Thyroid gland (tissue), 4 donors: Measurements from ENCODE around the gene SCMH1. TPM values are rescaled to one million over a fixed set of nuclear protein-coding genes. Genes with fewer than 3 reads are reported as not detected.

Experiments
- DNase-seq, 2 donors: peaks; one replicate each; pipeline ENCODE4 v3.0.0-alpha.2; 2019
- H3K27ac ChIP-seq, 3 donors: fragments of 200-600 bp; sonication (generic); 1 replicate in 2 of 3; 2 replicates in 1 of 3; pipeline ENCODE4 v1.5.1; 2016 to 2019; ENCODE audit warnings: mild to moderate bottlenecking in 1 of 3, moderate library complexity in 1 of 3
- H3K27me3 ChIP-seq: fragments of 200-600 bp; sonication (generic); one replicate; pipeline ENCODE4 v1.5.1; 2019
- H3K36me3 ChIP-seq, 2 donors: fragments of 200-600 bp; sonication (generic); one replicate each; pipeline ENCODE4 v1.5.1; 2016 to 2019
- H3K4me1 ChIP-seq, 2 donors: fragments of 200-600 bp; sonication (generic); one replicate each; pipeline ENCODE4 v1.5.1; 2017 to 2019
- H3K4me3 ChIP-seq, 3 donors: fragments of 200-600 bp; sonication (generic); replicated peaks in 1 of 3; 1 replicate in 2 of 3; 2 replicates in 1 of 3; pipeline ENCODE4 v1.5.1; 2016; ENCODE audit warnings: mild to moderate bottlenecking in 1 of 3
- H3K9me3 ChIP-seq: fragments of 200-600 bp; sonication (generic); one replicate; pipeline ENCODE4 v1.5.1; 2017
- CTCF ChIP-seq, 6 experiments: fragments of 200-600 bp in 3 of 6; fragments of 450-650 bp in 3 of 6; sonication (generic) in 3 of 6; IDR thresholded peaks; one replicate each; pipeline ENCODE4 v1.5.1; 2016 to 2019; ENCODE audit warnings: antibody characterized with exemption in 6 of 6, mild to moderate bottlenecking in 2 of 6, inconsistent platforms in 1 of 6, moderate library complexity in 1 of 6
- POLR2A ChIP-seq, 2 donors: fragments of 450-650 bp; IDR thresholded peaks; one replicate each; pipeline ENCODE4 v1.6.1; 2017; ENCODE audit warnings: antibody characterized with exemption in 2 of 2, mild to moderate bottlenecking in 2 of 2, moderate library complexity in 1 of 2
- WGBS, 2 donors: methylation state at CpG; one replicate each; pipeline ENCODE4 v1.1.5; 2017; 5-methylcytosine and 5-hydroxymethylcytosine counted together
- intact Hi-C: fragments of 100-400 bp; cut with DNase I; formaldehyde crosslinking; loops from one replicate; pipeline ENCODE4 v1.15.1; 2023
- total RNA-seq, 4 donors: library from RNA; depleted of rRNA; stranded (reverse); fragments of >200 nt; gene quantifications; one replicate each; pipeline ENCODE4 v1.2.3, GENCODE V29; 2016

The SCMH1 gene
- total RNA-seq, 4 donors from 2014 or later: 30.6 to 93.0 (median 47.5) TPM

- no peak for TF ChIP-seq POLR2A (IDR thresholded peaks at IDR 0.05)
- peaks cover 16 to 21% of the 10 kb centered on the region in 2 donors for H3K4me1 ChIP-seq
- no peaks in the 10 kb centered on the region for H3K9me3 ChIP-seq
- H3K36me3 ChIP-seq: no peaks in the 10 kb centered on the region
- intact Hi-C loops: no loop called here
- WGBS, 2 donors: 60 to 74% methylated on average over 2 of the region's 2 CpGs
- peak overlapping the region; percentile 6 to 60 (median 45) for H3K27ac ChIP-seq
- peak; percentile 93 to 94 for DNase-seq
- no peaks in the 10 kb centered on the region for H3K27me3 ChIP-seq
- no peak overlapping the region for H3K4me3 ChIP-seq
Measured at GRCh38 chr1:41101950-41102607, 140.0 kb downstream of the SCMH1 start.

GRCh38 chr1:41101076-41101475 is 141.0 kb downstream of the SCMH1 start:
- no peaks in the 10 kb centered on the region for H3K27me3 ChIP-seq
- H3K27ac ChIP-seq: no peak overlapping the region
- TF ChIP-seq POLR2A (IDR thresholded peaks at IDR 0.05) (no peak), CTCF (IDR thresholded peaks at IDR 0.05) (no peak)
- no peak overlapping the region for H3K4me3 ChIP-seq
- no peaks in the 10 kb centered on the region for H3K36me3 ChIP-seq
- DNase-seq: no peak
- 89 to 92% methylated on average over 1 of the region's 1 CpG for WGBS, 2 donors
- peaks cover 24 to 30% of the 10 kb centered on the region in 2 donors for H3K4me1 ChIP-seq
- intact Hi-C loops: no loop called here
- no peaks in the 10 kb centered on the region for H3K9me3 ChIP-seq

- H3K4me3 ChIP-seq: no peak overlapping the region
- 89 to 98% methylated on average over 4 of the region's 4 CpGs for WGBS, 2 donors
- intact Hi-C loops: no loop called here
- no peak for DNase-seq
- H3K4me1 ChIP-seq: peaks cover 24 to 30% of the 10 kb centered on the region in 2 donors
- no peaks in the 10 kb centered on the region for H3K27me3 ChIP-seq
- no peak overlapping the region for H3K27ac ChIP-seq
- TF ChIP-seq CTCF (IDR thresholded peaks at IDR 0.05) (no peak), POLR2A (IDR thresholded peaks at IDR 0.05) (no peak)
- no peaks in the 10 kb centered on the region for H3K9me3 ChIP-seq
- no peaks in the 10 kb centered on the region for H3K36me3 ChIP-seq
Measured at GRCh38 chr1:41100170-41100569, 141.9 kb downstream of the SCMH1 start.

- no peaks in the 10 kb centered on the region for H3K27me3 ChIP-seq
- H3K27ac ChIP-seq: no peak overlapping the region
- TF ChIP-seq POLR2A (IDR thresholded peaks at IDR 0.05) (no peak), CTCF (IDR thresholded peaks at IDR 0.05) (no peak)
- H3K4me1 ChIP-seq: peaks cover 24 to 30% of the 10 kb centered on the region in 2 donors
- H3K36me3 ChIP-seq: no peaks in the 10 kb centered on the region
- H3K4me3 ChIP-seq: no peak overlapping the region
- no peaks in the 10 kb centered on the region for H3K9me3 ChIP-seq
- peak in 1 of 2 donors; percentile 12 for DNase-seq
- intact Hi-C loops: no loop called here
- 89 to 95% methylated on average over 5 of the region's 5 CpGs for WGBS, 2 donors
Measured at GRCh38 chr1:41098730-41099460, 143.2 kb downstream of the SCMH1 start.

- no peaks in the 10 kb centered on the region for H3K36me3 ChIP-seq
- peaks cover 17 to 19% of the 10 kb centered on the region in 2 donors for H3K4me1 ChIP-seq
- intact Hi-C loops: no loop called here
- no peak for TF ChIP-seq CTCF (IDR thresholded peaks at IDR 0.05)
- no peak for TF ChIP-seq POLR2A (IDR thresholded peaks at IDR 0.05)
- H3K4me3 ChIP-seq: no peak overlapping the region
- H3K9me3 ChIP-seq: no peaks in the 10 kb centered on the region
- no peak overlapping the region for H3K27ac ChIP-seq
- no peaks in the 10 kb centered on the region for H3K27me3 ChIP-seq
- DNase-seq: no peak
- WGBS, 2 donors: 76 to 90% methylated on average over 4 of the region's 4 CpGs
Measured at GRCh38 chr1:41097105-41097504, 145.0 kb downstream of the SCMH1 start.
